ENCODE data around the gene VPS4A.
"Not testable (repeated sequence)": the region's sequence is repeated elsewhere in the genome, so short reads cannot be mapped to it uniquely, and the experiment has no call there.

Gene VPS4A
- long read RNA-seq, donor 1, full-length matches to known transcripts: 23 of 105 reads
- long read RNA-seq, donor 1, partial matches to known transcripts: 55 of 105 reads
- long read RNA-seq, donor 1, other reads (novel, unspliced or antisense): 27 of 105 reads
- long read RNA-seq, donor 2, full-length matches to known transcripts: 23 of 98 reads
- long read RNA-seq, donor 2, partial matches to known transcripts: 50 of 98 reads
- long read RNA-seq, donor 2, other reads (novel, unspliced or antisense): 25 of 98 reads
- long read RNA-seq, donor 3, full-length matches to known transcripts: 15 of 15 reads
- long read RNA-seq, donor 3, partial matches to known transcripts: 0 of 15 reads
- long read RNA-seq, donor 3, other reads (novel, unspliced or antisense): 0 of 15 reads
- long read RNA-seq, donor 4, full-length matches to known transcripts: 23 of 75 reads
- long read RNA-seq, donor 4, partial matches to known transcripts: 52 of 75 reads
- long read RNA-seq, donor 4, other reads (novel, unspliced or antisense): 0 of 75 reads
- long read RNA-seq, donor 5, full-length matches to known transcripts: 24 of 54 reads
- long read RNA-seq, donor 5, partial matches to known transcripts: 25 of 54 reads
- long read RNA-seq, donor 5, other reads (novel, unspliced or antisense): 5 of 54 reads
- long read RNA-seq, donor 6, full-length matches to known transcripts: 23 of 86 reads
- long read RNA-seq, donor 6, partial matches to known transcripts: 63 of 86 reads
- long read RNA-seq, donor 6, other reads (novel, unspliced or antisense): 0 of 86 reads
- long read RNA-seq, donor 7: 0 reads
- long read RNA-seq, donor 8, full-length matches to known transcripts: 29 of 75 reads
- long read RNA-seq, donor 8, partial matches to known transcripts: 33 of 75 reads
- long read RNA-seq, donor 8, other reads (novel, unspliced or antisense): 13 of 75 reads

- DNase-seq: peak; percentile 96
These were observed at the start of gene VPS4A for GRCh38 chr16:69310653-69311532. Gene VPS4A, plus strand, starts transcription at chr16:69311350. Its CDS starts 162 bp downstream, at chr16:69311512.

- DNase-seq: no peak
These were observed 44.7 kb upstream of the VPS4A start for GRCh38 chr16:69266334-69267063.

DNA sequence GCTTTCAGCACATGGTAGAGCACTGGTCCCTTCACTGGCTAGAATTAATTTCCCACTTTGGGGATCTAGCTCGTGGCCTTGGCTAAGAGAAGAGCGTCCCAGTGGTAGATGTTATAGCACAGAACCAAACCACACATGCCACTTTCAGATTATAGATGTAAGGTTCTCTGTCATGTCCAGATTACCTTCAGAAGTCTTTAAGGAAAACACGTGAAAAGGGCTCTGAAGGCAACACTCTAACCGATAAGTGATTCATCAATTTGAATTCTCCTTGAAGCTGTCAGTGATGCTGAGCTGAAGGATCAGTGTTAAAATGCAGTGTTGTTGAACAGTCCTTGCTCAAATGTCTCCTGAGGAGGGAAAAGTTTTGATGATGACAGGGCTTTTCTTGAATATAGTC lies 43.5 kb upstream of the VPS4A start:
- DNase-seq: no peak

DNA sequence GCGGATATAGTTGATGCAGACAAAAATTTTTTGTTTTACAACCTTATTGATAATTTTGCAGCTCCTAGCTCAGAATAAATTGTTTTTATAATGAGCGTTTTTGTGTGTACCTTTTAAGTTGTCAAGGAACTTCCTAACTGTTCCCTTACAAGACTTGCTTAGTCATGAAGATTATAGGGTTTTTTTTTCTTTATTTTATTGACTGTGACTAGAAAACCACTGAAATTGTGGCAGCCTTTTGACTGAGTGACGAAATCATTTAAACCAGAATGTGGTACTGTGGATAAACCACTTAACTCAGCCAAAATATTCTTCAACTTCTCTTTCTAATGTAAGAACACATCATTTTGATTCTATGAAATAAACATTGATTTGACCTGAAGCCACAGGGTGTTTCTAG lies 40.8 kb upstream of the VPS4A start:
- DNase-seq: no peak

DNA sequence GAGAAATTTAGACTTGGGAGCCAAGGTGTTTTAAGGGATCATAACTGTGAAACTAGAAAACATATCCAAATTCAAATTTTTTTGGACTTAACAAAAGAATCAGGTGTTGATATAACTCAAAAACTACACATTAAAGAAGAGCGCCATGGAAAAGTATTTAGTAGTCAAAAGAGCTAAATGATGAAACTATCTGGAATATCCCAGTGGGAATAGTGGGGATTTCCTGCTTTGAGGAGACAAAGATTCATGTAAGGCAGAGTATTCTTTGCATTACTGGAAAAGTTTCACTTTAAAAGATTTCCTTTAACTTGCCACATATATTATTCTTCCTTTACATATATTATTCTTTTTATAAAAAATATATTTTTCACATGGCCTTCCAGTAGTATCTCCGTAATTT lies 40.3 kb upstream of the VPS4A start:
- no peak for DNase-seq

DNA sequence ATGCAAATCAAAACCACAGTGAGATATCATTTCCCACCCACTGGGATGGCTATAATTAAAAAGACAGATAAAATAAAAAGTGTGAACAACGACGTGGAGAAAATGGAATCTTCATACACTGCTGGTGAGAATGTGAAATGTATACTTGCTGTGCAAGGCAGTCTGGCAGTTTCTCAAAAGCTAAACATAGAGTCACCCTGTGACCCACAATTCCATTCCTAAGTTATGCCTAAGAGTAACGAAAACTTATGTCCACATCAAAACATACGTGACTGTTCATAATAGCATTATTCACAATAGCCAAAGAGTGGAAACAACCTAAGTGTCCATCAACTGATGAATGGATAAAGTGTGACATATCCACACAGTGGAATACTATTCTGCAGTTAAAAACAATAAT lies 38.1 kb upstream of the VPS4A start:
- DNase-seq: no peak

DNA sequence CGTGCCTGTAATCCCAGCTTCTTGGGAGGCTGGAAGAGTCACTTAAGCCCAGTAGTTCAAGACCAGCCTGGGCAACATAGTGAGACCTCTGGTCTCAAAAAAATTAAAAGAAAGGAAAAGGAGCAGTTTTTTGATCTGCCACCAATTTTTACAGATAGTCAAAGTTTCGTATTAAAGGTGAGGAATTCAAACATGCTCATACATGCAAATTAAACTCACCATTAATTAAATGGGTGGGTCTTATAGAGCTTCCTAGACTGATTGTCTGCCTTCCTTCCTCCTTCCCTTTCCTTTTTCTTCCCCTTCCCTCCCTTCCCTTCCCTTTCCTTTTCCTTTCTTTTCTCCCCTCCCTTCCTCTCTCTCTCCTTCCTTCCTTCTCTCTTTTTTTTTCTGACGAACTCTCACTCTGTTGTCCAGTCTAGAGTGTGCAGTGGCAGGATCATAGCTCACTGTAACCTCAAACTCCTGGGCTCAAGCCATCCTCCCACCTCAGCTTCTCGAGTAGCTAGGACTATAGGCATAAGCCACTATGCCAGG lies 36.4 kb upstream of the VPS4A start:
- no peak for DNase-seq

GRCh38 chr16:69276148-69277115 lies 34.7 kb upstream of the VPS4A start:
- no peak for DNase-seq

GRCh38 chr16:69277413-69277812 lies 33.7 kb upstream of the VPS4A start:
- DNase-seq: no peak

DNA sequence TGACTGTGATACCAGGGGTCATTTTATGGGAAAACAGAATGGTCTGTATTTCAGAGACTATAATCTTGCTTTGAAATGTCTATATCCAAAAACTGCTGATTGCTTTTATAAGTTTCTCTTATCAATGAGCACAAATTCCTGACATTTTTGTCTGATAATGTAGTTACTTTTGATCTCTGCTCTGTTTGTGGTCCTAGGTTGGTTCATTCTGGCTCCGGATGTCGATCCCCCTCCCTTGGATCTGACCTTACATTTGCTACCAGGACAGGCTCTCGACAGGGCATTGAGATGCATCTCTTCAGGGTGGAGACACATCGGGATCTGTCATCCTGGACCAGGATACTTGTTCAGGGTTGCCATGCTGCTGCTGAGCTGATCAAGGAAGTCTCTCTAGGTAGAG lies 27.3 kb upstream of the VPS4A start:
- no peak for DNase-seq

DNA sequence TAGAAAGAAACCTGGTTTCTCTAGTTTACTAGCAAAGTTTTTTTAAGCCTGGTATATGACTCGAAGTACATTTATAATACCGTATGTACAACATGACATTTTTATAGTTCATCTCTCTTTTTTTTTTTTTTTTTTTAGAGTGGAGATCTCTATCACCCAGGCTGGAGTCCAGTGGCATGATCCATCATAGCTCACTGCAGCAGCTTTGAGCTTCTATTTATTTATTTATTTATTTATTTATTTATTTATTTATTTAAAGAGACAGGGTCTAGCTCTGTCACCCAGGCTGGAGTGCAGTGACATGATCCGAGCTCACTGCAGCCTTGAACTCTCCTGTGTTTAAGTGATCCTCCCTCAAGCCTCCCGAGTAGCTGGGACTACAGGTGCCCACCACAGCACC lies 25.9 kb upstream of the VPS4A start:
- no peak for DNase-seq

DNA sequence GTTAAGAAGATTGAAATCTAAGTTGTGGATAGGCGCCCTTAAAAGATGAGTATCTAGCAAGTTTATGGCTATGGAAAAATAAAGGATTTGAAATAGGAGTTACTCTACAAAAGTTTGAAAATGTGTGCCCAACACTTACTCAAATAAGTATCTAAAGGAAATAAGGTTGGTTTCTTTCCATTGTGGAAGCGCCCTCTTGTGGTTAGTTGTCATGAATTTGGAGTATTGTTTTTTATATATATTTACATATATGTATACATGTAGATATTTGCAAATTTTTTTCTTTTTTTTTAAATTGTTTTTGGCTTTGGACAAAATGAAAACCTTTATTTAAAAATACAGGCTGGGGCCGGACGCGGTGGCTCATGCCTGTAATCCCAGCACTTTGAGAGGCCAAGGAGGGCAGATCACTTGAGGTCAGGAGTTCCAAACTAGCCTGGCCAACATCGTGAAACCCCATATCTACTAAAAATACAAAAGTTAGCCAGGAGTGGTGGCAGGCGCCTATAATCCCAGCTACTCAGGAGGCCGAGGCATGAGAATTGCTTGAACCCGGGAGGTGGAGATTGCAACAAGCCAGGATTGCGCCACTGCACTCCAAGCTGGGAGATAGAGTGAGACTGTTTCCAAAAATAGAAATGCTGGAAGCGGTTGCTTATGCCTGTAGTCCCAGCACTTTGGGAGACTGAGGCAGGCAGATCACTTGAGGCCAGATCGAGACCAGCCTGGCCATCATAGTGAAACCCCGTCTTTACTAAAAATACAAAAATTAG lies 24.0 kb upstream of the VPS4A start:
- DNase-seq: peak; percentile 32

GRCh38 chr16:69291657-69292056 lies 19.5 kb upstream of the VPS4A start:
- not testable (repeated sequence) for DNase-seq

DNA sequence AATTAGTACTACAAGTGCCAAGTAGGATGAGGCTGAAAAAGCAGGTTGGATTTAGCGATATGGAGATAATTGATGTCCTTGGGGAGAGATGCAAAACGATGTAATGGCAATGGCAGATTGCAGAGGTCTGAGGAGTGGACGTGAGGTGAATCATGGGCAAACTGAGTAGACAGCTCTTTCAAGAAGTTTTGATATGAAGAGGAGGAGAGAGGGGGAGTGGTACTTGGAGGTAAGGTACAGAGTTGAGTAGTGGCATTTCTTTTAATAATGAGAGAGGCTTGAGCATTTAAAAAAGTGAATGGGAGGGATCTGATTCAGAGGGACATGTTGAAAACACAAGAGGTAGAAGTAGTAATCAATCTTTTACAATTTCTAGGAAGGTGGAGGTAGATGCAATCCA lies 17.7 kb upstream of the VPS4A start:
- no peak for DNase-seq

- DNase-seq: no peak
These were observed 17.1 kb upstream of the VPS4A start for GRCh38 chr16:69294051-69294450.

- not testable (repeated sequence) for DNase-seq
These were observed 14.4 kb upstream of the VPS4A start for GRCh38 chr16:69296771-69297170.

DNA sequence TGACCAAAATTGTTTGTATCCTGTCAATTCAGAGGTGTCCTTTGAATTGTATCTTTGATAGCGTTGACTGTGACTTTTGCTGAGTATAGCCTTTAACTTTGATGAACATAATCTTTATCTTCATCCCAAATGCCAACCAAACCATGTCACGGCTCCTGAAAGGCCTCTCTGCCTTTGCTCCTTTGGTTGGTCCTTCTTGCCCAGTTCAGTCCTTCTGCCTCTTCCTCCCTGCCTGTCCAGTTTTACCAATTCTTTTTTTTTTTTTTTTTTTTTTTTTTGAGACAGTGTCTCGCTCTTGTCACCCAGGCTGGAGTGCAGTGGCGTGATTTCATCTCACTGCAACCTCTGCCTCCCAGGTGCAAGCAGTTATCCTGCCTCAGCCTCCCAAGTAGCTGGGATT lies 12.9 kb upstream of the VPS4A start:
- DNase-seq: no peak

GRCh38 chr16:69301187-69301586 lies 10.0 kb upstream of the VPS4A start:
- no peak for DNase-seq

GRCh38 chr16:69301861-69302260 lies 9.3 kb upstream of the VPS4A start:
- no peak for DNase-seq
